Endodermal cell (in vitro differentiated cells): ENCODE results near the gene NFKBIA. TPM values are rescaled to one million over a fixed set of nuclear protein-coding genes. Genes with fewer than 3 reads are reported as not detected.
"Not testable (repeated sequence)": the region's sequence is repeated elsewhere in the genome, so short reads cannot be mapped to it uniquely, and the experiment has no call there.

ENCODE experiments used
- DNase-seq: peaks from one replicate; pipeline ENCODE4 v3.0.0-alpha.2; 2017
- H3K27ac ChIP-seq: 2 replicates; pipeline ENCODE4 v1.5.1; 2013; ENCODE audit warnings: mild to moderate bottlenecking, low read depth, low read length, moderate library complexity
- H3K27me3 ChIP-seq: 2 replicates; pipeline ENCODE4 v1.6.1; 2013; ENCODE audit warnings: mild to moderate bottlenecking, low read length, moderate library complexity; ENCODE audit not compliant: insufficient read depth, control insufficient read depth, poor library complexity, severe bottlenecking
- H3K36me3 ChIP-seq: 2 replicates; pipeline ENCODE4 v1.7.0; 2013; ENCODE audit warnings: mild to moderate bottlenecking, low read length, moderate library complexity; ENCODE audit not compliant: control insufficient read depth, insufficient read depth
- H3K4me1 ChIP-seq: one replicate; pipeline ENCODE4 v1.7.0; 2013; ENCODE audit warnings: low read length; ENCODE audit not compliant: control insufficient read depth, insufficient read depth
- H3K4me3 ChIP-seq: 2 replicates; pipeline ENCODE4 v1.5.1; 2013; ENCODE audit warnings: mild to moderate bottlenecking, low read length, moderate library complexity
- H3K9ac ChIP-seq: 2 replicates; pipeline ENCODE4 v1.6.1; 2013; ENCODE audit warnings: mild to moderate bottlenecking, low read length, moderate library complexity; ENCODE audit not compliant: poor library complexity, severe bottlenecking; ENCODE audit errors: extremely low read depth
- H3K9me3 ChIP-seq: 2 replicates; pipeline ENCODE4 v1.6.1; 2013; ENCODE audit warnings: mild to moderate bottlenecking, low read length, moderate library complexity; ENCODE audit not compliant: control insufficient read depth
- H3K27ac Mint-ChIP-seq: 2 replicates; pipeline ENCODE4 v1.8.0; 2020; ENCODE audit warnings: mixed read lengths
- H3K27me3 Mint-ChIP-seq: 2 replicates; pipeline ENCODE4 v1.8.0; 2021; ENCODE audit warnings: mild to moderate bottlenecking, mixed read lengths; ENCODE audit not compliant: insufficient read depth
- H3K36me3 Mint-ChIP-seq: 2 replicates; pipeline ENCODE4 v1.8.0; 2020; ENCODE audit warnings: low read depth, mixed read lengths
- H3K4me1 Mint-ChIP-seq: 2 replicates; pipeline ENCODE4 v1.8.0; 2020; ENCODE audit warnings: mixed read lengths
- H3K4me3 Mint-ChIP-seq: 2 replicates; pipeline ENCODE4 v1.8.0; 2020; ENCODE audit warnings: mild to moderate bottlenecking, moderate library complexity, mixed read lengths
- H3K9me3 Mint-ChIP-seq: 2 replicates; pipeline ENCODE4 v1.8.0; 2020; ENCODE audit warnings: mild to moderate bottlenecking, mixed read lengths
- WGBS, 2 experiments: methylation state at CpG; one replicate each; pipeline versions ENCODE4 v1.1.5 to v1.1.7; 2013; ENCODE audit warnings: missing lambda C conversion rate in 2 of 2, mixed read lengths in 1 of 2; ENCODE audit not compliant: insufficient coverage in 1 of 2, insufficient read length in 1 of 2; 5-methylcytosine and 5-hydroxymethylcytosine counted together
- total RNA-seq, 2 donors: library from RNA; stranded (reverse); fragmentation: NEBNext Ultra II Directional in 1 of 2; extraction: Animal tissue kit (Norgen Biotek cat#: 25700) in 1 of 2; gene quantifications; 2 replicates in 1 of 2; 3 replicates in 1 of 2; pipeline ENCODE4 v1.2.1, GENCODE V29; 2021
- TF ChIP-seq, protein P1 (sequence below): fragments of 200-600 bp; sonication (generic); conservative IDR thresholded peaks from 2 replicates; pipeline ENCODE4 v1.5.0; 2021; ENCODE audit warnings: antibody characterized with exemption, mild to moderate bottlenecking

NFKBIA gene
- total RNA-seq, 2 donors from 2014 or later, result 148 to 188 TPM

DNA sequence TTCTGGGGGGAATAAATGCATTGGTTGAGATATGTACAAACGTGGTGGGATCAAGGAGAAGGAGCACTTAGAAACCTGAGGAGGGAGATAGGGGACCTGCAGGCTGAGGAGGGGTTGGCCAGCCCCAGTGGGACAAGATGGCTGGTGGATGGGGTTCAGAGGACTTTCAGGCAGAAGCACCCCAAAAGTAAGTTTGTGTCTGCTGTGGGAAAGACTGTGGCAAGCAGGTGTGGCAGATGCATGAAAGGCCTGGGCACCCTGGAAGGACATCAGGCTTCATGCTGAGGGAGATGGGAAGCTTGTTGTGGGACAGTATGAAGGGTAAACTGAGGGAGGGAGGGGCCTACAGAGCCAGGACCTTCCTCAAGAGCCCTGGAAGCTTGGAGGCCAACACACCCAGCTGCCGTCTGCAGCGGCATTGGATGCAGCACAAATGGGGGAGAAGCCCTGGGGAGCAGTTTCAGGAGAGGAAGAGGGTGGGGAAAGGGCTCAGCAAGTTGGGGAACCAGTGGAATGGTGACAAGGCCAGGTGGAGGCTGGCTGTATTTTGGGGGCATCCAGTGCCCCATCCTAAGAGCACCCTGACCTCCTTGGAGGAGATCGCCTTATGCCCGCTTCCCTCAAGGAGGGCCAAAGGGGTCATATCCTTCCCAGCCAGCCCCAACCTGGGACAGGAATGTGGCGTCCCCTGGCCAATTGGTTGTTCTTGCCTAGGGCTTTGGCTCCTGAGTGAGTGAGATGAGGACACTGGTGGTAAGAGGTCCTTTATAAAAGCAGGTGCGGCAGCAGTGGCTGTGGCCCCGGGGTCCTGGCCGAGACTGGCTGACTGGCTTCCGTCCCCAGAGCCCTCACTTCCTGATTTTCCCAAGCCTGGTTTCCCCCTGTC lies 20.7 kb downstream of the NFKBIA start:
- Mint-ChIP-seq H3K4me1 (peaks cover 14% of the 10 kb centered on the region), H3K27me3 (no peaks in the 10 kb centered on the region), H3K27ac (peak overlapping the region; percentile 11), H3K36me3 (no peaks in the 10 kb centered on the region), H3K9me3 (no peaks in the 10 kb centered on the region), H3K4me3 (no peak overlapping the region)
- H3K4me3 ChIP-seq, result no peak overlapping the region
- H3K27ac ChIP-seq, result no peak overlapping the region
- H3K9ac ChIP-seq, result no peak overlapping the region
- 91 to 93% methylated on average over 7 to 10 of the region's 10 CpGs for WGBS, 2 experiments
- TF ChIP-seq, protein P1, sequence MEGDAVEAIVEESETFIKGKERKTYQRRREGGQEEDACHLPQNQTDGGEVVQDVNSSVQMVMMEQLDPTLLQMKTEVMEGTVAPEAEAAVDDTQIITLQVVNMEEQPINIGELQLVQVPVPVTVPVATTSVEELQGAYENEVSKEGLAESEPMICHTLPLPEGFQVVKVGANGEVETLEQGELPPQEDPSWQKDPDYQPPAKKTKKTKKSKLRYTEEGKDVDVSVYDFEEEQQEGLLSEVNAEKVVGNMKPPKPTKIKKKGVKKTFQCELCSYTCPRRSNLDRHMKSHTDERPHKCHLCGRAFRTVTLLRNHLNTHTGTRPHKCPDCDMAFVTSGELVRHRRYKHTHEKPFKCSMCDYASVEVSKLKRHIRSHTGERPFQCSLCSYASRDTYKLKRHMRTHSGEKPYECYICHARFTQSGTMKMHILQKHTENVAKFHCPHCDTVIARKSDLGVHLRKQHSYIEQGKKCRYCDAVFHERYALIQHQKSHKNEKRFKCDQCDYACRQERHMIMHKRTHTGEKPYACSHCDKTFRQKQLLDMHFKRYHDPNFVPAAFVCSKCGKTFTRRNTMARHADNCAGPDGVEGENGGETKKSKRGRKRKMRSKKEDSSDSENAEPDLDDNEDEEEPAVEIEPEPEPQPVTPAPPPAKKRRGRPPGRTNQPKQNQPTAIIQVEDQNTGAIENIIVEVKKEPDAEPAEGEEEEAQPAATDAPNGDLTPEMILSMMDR, result no peak
- no peaks in the 10 kb centered on the region for H3K27me3 ChIP-seq
- H3K9me3 ChIP-seq, result no peaks in the 10 kb centered on the region
- no peak for DNase-seq
- peaks cover 6% of the 10 kb centered on the region for H3K4me1 ChIP-seq
- no peaks in the 10 kb centered on the region for H3K36me3 ChIP-seq

DNA sequence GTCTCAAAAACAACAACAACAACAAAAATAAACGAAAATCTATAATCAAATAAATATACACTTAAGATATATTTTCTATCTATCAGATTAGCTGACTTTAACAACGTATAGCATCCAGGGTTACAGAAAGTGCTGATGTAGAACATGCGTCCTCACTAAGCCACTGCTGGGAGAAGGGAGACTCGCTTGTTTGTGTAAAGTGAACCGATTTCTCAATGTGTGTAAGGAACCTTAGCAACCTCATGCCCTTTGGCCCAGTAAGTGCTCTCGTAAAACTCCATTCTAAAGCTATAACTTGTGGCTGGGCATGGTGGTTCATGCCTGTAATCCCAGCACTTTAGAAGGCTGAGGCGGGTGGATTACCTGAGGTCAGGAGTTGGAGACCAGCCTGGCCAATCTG lies 23.8 kb downstream of the NFKBIA start:
- Mint-ChIP-seq H3K4me3 (no peak overlapping the region), H3K4me1 (peaks cover 12% of the 10 kb centered on the region), H3K27ac (no peak overlapping the region), H3K36me3 (no peaks in the 10 kb centered on the region), H3K9me3 (no peaks in the 10 kb centered on the region), H3K27me3 (no peaks in the 10 kb centered on the region)
- H3K4me3 ChIP-seq, result no peak overlapping the region
- WGBS, 2 experiments, result 88 to 92% methylated on average over 5 to 7 of the region's 7 CpGs
- H3K27me3 ChIP-seq, result no peaks in the 10 kb centered on the region
- H3K4me1 ChIP-seq, result peaks cover 6% of the 10 kb centered on the region
- DNase-seq, result no peak
- H3K27ac ChIP-seq, result no peak overlapping the region
- TF ChIP-seq, protein P1, result no peak
- no peak overlapping the region for H3K9ac ChIP-seq
- H3K36me3 ChIP-seq, result no peaks in the 10 kb centered on the region
- H3K9me3 ChIP-seq, result no peaks in the 10 kb centered on the region

GRCh38 chr14:35379234-35379933 lies 25.2 kb downstream of the NFKBIA start:
- not testable (repeated sequence) for H3K9me3 ChIP-seq, H3K36me3 ChIP-seq, H3K27ac Mint-ChIP-seq, H3K4me3 Mint-ChIP-seq, H3K27me3 Mint-ChIP-seq, H3K9ac ChIP-seq, DNase-seq, H3K9me3 Mint-ChIP-seq, H3K4me1 Mint-ChIP-seq, H3K4me1 ChIP-seq, H3K27ac ChIP-seq, H3K27me3 ChIP-seq, H3K4me3 ChIP-seq, H3K36me3 Mint-ChIP-seq
- 88 to 100% methylated on average over 2 to 9 of the region's 9 CpGs for whole genome bisulfite sequencing, 2 experiments
